HepG2 (cell line): Measurements from ENCODE around the gene TOB1. TPM values are rescaled to one million over a fixed set of nuclear protein-coding genes. Genes with fewer than 3 reads are reported as not detected.

Source experiments
- DRAP1 ChIP-seq: IDR thresholded peaks from 2 replicates; pipeline ENCODE4 v1.6.1; 2016; ENCODE audit warnings: missing genetic modification reagents, missing compliant biosample characterization
- FOXP4 ChIP-seq: sonication (generic); formaldehyde crosslinking; IDR thresholded peaks from 2 replicates; pipeline ENCODE4 v1.4.0; 2020; ENCODE audit warnings: missing genetic modification reagents
- GABPB1 ChIP-seq: IDR thresholded peaks from 2 replicates; pipeline ENCODE4 v1.6.1; 2016; ENCODE audit warnings: mild to moderate bottlenecking, missing genetic modification reagents, moderate library complexity, missing compliant biosample characterization
- HNF4A ChIP-seq: sonication (generic); formaldehyde crosslinking; IDR thresholded peaks from 2 replicates; pipeline ENCODE4 v1.4.0; 2020; ENCODE audit warnings: missing genetic modification reagents
- IRF2 ChIP-seq: IDR thresholded peaks from 2 replicates; pipeline ENCODE4 v1.6.1; 2018; ENCODE audit warnings: missing genetic modification reagents, missing compliant biosample characterization
- KDM5A ChIP-seq: fragments of 200-600 bp; sonication (generic); IDR thresholded peaks from 2 replicates; pipeline ENCODE4 v1.7.0; 2018; ENCODE audit warnings: antibody characterized with exemption, mild to moderate bottlenecking, low read length, borderline replicate concordance
- MAFG ChIP-seq: sonication (generic); formaldehyde crosslinking; IDR thresholded peaks from 2 replicates; pipeline ENCODE4 v1.5.1; 2020; ENCODE audit warnings: mild to moderate bottlenecking, missing genetic modification reagents
- MLLT10 ChIP-seq: sonication (generic); formaldehyde crosslinking; IDR thresholded peaks from 2 replicates; pipeline ENCODE4 v1.4.0; 2020; ENCODE audit warnings: missing genetic modification reagents
- MTF2 ChIP-seq: sonication (generic); formaldehyde crosslinking; IDR thresholded peaks from 2 replicates; pipeline ENCODE4 v1.5.0; 2020; ENCODE audit warnings: missing genetic modification reagents, borderline replicate concordance
- NCOA2 ChIP-seq: sonication (generic); formaldehyde crosslinking; IDR thresholded peaks from 2 replicates; pipeline ENCODE4 v1.8.0; 2022; ENCODE audit warnings: inconsistent platforms
- NFE2 ChIP-seq: sonication (generic); formaldehyde crosslinking; IDR thresholded peaks from 2 replicates; pipeline ENCODE4 v1.4.0; 2020; ENCODE audit warnings: missing genetic modification reagents
- NFKBIZ ChIP-seq: IDR thresholded peaks from 2 replicates; pipeline ENCODE4 v1.6.1; 2018; ENCODE audit warnings: missing genetic modification reagents, missing compliant biosample characterization
- SATB2 ChIP-seq: sonication (generic); formaldehyde crosslinking; IDR thresholded peaks from 2 replicates; pipeline ENCODE4 v1.5.0; 2020; ENCODE audit warnings: missing genetic modification reagents
- TFDP2 ChIP-seq: sonication (generic); formaldehyde crosslinking; IDR thresholded peaks from 2 replicates; pipeline ENCODE4 v1.4.0; 2020; ENCODE audit warnings: missing genetic modification reagents
- ZKSCAN5 ChIP-seq: sonication (generic); formaldehyde crosslinking; IDR thresholded peaks from 2 replicates; pipeline ENCODE4 v1.5.1; 2020; ENCODE audit warnings: mild to moderate bottlenecking, missing genetic modification reagents
- ZNF160 ChIP-seq: sonication (generic); formaldehyde crosslinking; IDR thresholded peaks from 2 replicates; pipeline ENCODE4 v1.8.0; 2022; ENCODE audit warnings: mild to moderate bottlenecking, inconsistent platforms, missing genetic modification reagents
- ZNF235 ChIP-seq: sonication (generic); formaldehyde crosslinking; IDR thresholded peaks from 2 replicates; pipeline ENCODE4 v1.8.1; 2023; ENCODE audit warnings: mild to moderate bottlenecking, missing genetic modification reagents, borderline replicate concordance
- ZNF431 ChIP-seq: sonication (generic); formaldehyde crosslinking; IDR thresholded peaks from 2 replicates; pipeline ENCODE4 v1.9.0; 2022; ENCODE audit warnings: missing genetic modification reagents, low read depth, mild to moderate bottlenecking, borderline replicate concordance
- ZNF552 ChIP-seq: sonication (generic); formaldehyde crosslinking; IDR thresholded peaks from 2 replicates; pipeline ENCODE4 v1.9.0; 2022; ENCODE audit warnings: missing genetic modification reagents, mild to moderate bottlenecking, borderline replicate concordance
- ZNF660 ChIP-seq: sonication (generic); formaldehyde crosslinking; IDR thresholded peaks from 2 replicates; pipeline ENCODE4 v1.5.1; 2020; ENCODE audit warnings: mild to moderate bottlenecking, low read depth, missing genetic modification reagents, borderline replicate concordance
- ZSCAN29 ChIP-seq: sonication (generic); formaldehyde crosslinking; conservative IDR thresholded peaks from 2 replicates; pipeline ENCODE4 v1.4.0; 2020; ENCODE audit warnings: mild to moderate bottlenecking, missing genetic modification reagents
- polyA plus RNA-seq, 8 experiments: library from polyadenylated mRNA; depleted of rRNA in 3 of 8; stranded (reverse) in 7 of 8; unstranded in 1 of 8; fragments of >200 nt; fragmentation: Illumina TruSeq in 4 of 8; extraction: Trizol in 4 of 8; gene quantifications; 2 replicates each; pipeline versions ENCODE4 v1.2.1 to v1.2.3, GENCODE V29; 2011 to 2016; ENCODE audit warnings: low read depth in 4 of 8, missing spikeins in 1 of 8, mixed read lengths in 1 of 8; ENCODE audit not compliant: insufficient read depth in 1 of 8
- total RNA-seq, 5 experiments: library from RNA; depleted of rRNA; stranded (reverse); fragments of >200 nt; fragmentation: Illumina TruSeq; extraction: Trizol; gene quantifications; 2 replicates each; pipeline ENCODE4 v1.2.3, GENCODE V29; 2016; ENCODE audit warnings: low read depth in 1 of 5
- TF ChIP-seq, protein P1 (sequence below): sonication (generic); formaldehyde crosslinking; IDR thresholded peaks from 2 replicates; pipeline ENCODE4 v1.4.0; 2020; ENCODE audit warnings: missing genetic modification reagents, borderline replicate concordance

Gene TOB1
- total and polyA plus RNA-seq, 2 of the 13 experiments (the other 11 are each of a cell fraction or from before 2014, with no cell fraction given) = 21.9 to 57.7 TPM

DNA sequence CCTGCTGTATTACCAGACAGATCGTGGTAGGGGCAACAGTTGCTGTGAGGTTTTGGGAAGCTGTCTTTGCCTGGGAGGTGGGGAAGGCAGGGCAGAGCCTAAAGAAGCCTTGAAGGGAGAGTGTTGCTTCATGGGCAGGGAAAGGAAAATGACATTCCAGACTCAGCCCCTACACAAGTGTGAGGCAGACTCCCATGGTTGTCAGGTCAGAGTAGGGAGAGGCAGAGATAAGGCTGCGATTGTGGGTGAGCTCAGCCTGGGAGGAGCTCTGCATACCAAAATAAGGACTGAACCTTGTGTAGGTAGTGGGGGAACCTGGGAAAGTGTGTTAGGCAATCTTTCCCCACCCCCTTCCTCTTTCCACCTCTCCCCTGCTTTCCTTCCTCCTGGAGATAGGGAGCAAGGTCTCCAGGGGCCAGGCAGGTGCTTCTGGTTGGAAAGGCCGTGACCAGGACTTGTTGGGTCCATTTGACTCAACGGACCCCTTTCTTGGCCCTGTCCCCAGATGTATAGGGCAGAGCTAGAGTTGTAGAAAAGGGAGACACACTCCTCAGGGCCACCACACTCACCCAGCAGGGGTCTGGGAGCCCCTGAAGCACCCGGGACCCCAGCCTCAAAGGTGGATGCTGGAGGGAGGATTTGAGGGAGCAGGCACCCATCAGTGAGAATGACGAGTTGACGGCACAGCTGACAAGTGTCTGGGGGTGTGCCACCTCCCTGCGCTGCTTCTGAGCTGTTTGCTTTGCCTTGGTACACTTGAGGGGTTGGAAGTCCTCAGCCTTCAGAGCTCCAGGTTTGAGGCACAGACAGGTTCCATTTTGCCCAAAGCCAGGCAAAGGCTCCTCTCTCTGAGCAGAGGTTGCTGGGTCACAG lies 18.5 kb upstream of the TOB1 start (continued):
- no peak for TF ChIP-seq ZNF660 (CRISPR knock-in tag)
- peak; percentile 78; the same call in 1 of the 2 replicates for TF ChIP-seq NCOA2 (CRISPR knock-in tag)
- TF ChIP-seq TFDP2 (CRISPR knock-in tag) = peak; percentile 41; the same call in 1 of the 2 replicates
- TF ChIP-seq ZNF552 (CRISPR knock-in tag) = no peak
- TF ChIP-seq ZNF235 = no peak
- TF ChIP-seq FOXP4 (CRISPR knock-in tag) = peak; percentile 87
- peak; percentile 65 for TF ChIP-seq ZKSCAN5
- TF ChIP-seq DRAP1 (CRISPR knock-in tag) = peak; percentile 57; the same call in 1 of the 2 replicates
- peak; percentile 41; the same call in 1 of the 2 replicates for TF ChIP-seq IRF2 (CRISPR knock-in tag)
- peak; percentile 85 for TF ChIP-seq ZNF431 (CRISPR knock-in tag)
- TF ChIP-seq, protein P1, sequence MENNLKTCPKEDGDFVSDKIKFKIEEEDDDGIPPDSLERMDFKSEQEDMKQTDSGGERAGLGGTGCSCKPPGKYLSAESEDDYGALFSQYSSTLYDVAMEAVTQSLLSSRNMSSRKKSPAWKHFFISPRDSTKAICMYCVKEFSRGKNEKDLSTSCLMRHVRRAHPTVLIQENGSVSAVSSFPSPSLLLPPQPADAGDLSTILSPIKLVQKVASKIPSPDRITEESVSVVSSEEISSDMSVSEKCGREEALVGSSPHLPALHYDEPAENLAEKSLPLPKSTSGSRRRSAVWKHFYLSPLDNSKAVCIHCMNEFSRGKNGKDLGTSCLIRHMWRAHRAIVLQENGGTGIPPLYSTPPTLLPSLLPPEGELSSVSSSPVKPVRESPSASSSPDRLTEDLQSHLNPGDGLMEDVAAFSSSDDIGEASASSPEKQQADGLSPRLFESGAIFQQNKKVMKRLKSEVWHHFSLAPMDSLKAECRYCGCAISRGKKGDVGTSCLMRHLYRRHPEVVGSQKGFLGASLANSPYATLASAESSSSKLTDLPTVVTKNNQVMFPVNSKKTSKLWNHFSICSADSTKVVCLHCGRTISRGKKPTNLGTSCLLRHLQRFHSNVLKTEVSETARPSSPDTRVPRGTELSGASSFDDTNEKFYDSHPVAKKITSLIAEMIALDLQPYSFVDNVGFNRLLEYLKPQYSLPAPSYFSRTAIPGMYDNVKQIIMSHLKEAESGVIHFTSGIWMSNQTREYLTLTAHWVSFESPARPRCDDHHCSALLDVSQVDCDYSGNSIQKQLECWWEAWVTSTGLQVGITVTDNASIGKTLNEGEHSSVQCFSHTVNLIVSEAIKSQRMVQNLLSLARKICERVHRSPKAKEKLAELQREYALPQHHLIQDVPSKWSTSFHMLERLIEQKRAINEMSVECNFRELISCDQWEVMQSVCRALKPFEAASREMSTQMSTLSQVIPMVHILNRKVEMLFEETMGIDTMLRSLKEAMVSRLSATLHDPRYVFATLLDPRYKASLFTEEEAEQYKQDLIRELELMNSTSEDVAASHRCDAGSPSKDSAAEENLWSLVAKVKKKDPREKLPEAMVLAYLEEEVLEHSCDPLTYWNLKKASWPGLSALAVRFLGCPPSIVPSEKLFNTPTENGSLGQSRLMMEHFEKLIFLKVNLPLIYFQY (CRISPR knock-in tag) = 0 out of 2 replicates have a peak, but pooled peaks have one; percentile 13
- no peak for TF ChIP-seq SATB2 (CRISPR knock-in tag)
- no peak for TF ChIP-seq NFE2 (CRISPR knock-in tag)
- no peak; the same call in 1 of the 2 replicates for TF ChIP-seq MTF2 (CRISPR knock-in tag)
- no peak for TF ChIP-seq MLLT10
- no peak; the same call in 1 of the 2 replicates for TF ChIP-seq ZNF160 (CRISPR knock-in tag)
- TF ChIP-seq KDM5A = no peak
- TF ChIP-seq GABPB1 (CRISPR knock-in tag) = no peak; the same call in 1 of the 2 replicates
- TF ChIP-seq HNF4A (CRISPR knock-in tag) = peak; percentile 71
- TF ChIP-seq NFKBIZ = no peak
- TF ChIP-seq MAFG (CRISPR knock-in tag) = no peak
- 0 out of 2 replicates have a peak, but pooled peaks have one; percentile 80 for TF ChIP-seq ZSCAN29 (CRISPR knock-in tag)
